Ectodermal cell (in vitro differentiated cells): ENCODE results near the gene ARHGAP18.

ENCODE experiments used
- H3K27ac ChIP-seq: 2 replicates; pipeline ENCODE4 v1.7.0; 2013; ENCODE audit warnings: mild to moderate bottlenecking, low read depth, low read length; ENCODE audit not compliant: insufficient read depth, poor library complexity, severe bottlenecking
- H3K27me3 ChIP-seq: 2 replicates; pipeline ENCODE4 v1.7.0; 2013; ENCODE audit warnings: mild to moderate bottlenecking, low read length; ENCODE audit not compliant: insufficient read depth, control insufficient read depth, poor library complexity, severe bottlenecking
- H3K36me3 ChIP-seq: one replicate; pipeline ENCODE4 v1.7.0; 2013; ENCODE audit warnings: low read length; ENCODE audit not compliant: control insufficient read depth, insufficient read depth
- H3K4me1 ChIP-seq: one replicate; pipeline ENCODE4 v1.7.0; 2013; ENCODE audit warnings: low read length; ENCODE audit not compliant: control insufficient read depth, insufficient read depth
- H3K4me3 ChIP-seq: 2 replicates; pipeline ENCODE4 v1.7.0; 2013; ENCODE audit warnings: low read depth, low read length, control low read depth; ENCODE audit not compliant: insufficient read depth
- H3K9me3 ChIP-seq: 2 replicates; pipeline ENCODE4 v1.7.0; 2013; ENCODE audit warnings: mild to moderate bottlenecking, low read length, moderate library complexity; ENCODE audit not compliant: control insufficient read depth
- WGBS, 2 experiments: methylation state at CpG; one replicate each; pipeline ENCODE4 v1.1.7; 2013; ENCODE audit warnings: missing lambda C conversion rate in 2 of 2; 5-methylcytosine and 5-hydroxymethylcytosine counted together

The ARHGAP18 gene

DNA sequence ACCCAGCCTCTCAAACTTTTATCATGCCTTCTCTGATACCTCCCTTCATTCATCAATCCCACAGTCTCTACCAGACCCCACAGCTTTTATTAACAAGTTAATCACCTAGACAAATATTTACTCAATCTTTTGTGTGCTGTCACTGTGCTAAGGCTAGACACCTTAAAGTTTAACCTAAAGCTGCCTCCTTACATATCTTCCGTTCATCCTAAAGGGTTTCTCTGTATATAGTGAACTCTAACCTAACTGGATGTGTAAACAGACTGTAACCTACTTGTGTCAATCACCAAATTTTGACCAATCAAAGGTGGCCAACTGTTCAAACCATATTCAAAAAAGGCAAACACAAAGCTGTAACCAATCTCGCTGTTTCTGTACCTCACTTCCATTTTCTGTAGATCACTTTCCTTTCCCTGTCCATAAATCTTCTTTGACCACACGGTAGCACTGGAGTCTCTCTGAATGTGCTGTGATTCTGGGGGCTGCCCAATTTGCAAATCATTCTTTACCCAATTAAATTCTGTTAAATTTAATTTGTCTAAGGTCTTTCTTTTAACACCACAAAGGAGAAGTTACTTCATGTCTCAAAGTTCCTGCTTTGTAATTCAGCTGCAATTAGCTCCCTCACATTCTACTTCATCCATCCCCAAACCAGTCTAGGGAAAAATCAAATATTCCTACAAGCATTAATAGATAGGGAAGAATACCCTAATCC is 72.5 kb downstream of the ARHGAP18 start:
- Histone ChIP-seq H3K27me3 (no peaks in the 10 kb centered on the region), H3K9me3 (no peaks in the 10 kb centered on the region), H3K27ac (no peak overlapping the region), H3K4me1 (no peaks in the 10 kb centered on the region), H3K36me3 (no peaks in the 10 kb centered on the region), H3K4me3 (no peak overlapping the region)
- WGBS, 2 experiments, result 90 to 99% methylated on average over 3 of the region's 3 CpGs

DNA sequence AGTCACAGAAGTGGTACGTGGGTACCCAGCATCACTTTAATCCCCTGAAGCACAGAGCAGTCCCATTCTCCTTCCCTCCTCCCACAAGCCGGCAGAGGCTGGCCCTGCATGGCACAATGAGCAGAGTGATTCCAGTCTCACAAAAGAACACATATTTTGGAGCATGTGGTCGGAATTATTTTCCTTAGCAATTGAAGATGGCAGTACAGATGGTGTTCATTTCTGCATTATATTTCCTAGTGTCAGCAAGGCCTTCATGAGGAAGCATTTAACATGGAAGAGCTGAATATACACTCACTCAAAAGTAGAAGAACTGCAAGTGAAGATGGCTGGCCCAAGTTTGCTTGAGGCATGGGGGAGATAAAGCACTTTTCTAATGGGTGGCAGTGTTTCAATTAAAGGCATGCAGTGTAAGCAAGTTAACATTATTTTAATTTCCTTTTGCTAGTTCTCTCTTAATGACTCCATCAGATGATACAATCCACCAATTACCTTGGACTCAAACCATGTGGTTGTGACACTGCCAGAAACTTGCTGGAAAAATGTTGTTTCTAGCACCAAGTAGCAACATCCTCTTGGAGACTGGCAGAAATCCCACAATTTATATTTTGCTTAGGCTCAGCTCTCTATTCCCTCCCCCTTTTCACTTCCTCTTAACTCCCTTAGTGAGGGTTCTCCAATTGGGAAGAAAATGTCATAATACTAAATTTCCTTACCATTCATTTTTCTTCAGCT is 74.4 kb downstream of the ARHGAP18 start:
- Histone ChIP-seq H3K9me3 (no peaks in the 10 kb centered on the region), H3K27me3 (no peaks in the 10 kb centered on the region), H3K36me3 (no peaks in the 10 kb centered on the region), H3K4me3 (no peak overlapping the region), H3K4me1 (no peaks in the 10 kb centered on the region), H3K27ac (no peak overlapping the region)
- WGBS, 2 experiments, result 88 to 97% methylated on average over 3 of the region's 3 CpGs

DNA sequence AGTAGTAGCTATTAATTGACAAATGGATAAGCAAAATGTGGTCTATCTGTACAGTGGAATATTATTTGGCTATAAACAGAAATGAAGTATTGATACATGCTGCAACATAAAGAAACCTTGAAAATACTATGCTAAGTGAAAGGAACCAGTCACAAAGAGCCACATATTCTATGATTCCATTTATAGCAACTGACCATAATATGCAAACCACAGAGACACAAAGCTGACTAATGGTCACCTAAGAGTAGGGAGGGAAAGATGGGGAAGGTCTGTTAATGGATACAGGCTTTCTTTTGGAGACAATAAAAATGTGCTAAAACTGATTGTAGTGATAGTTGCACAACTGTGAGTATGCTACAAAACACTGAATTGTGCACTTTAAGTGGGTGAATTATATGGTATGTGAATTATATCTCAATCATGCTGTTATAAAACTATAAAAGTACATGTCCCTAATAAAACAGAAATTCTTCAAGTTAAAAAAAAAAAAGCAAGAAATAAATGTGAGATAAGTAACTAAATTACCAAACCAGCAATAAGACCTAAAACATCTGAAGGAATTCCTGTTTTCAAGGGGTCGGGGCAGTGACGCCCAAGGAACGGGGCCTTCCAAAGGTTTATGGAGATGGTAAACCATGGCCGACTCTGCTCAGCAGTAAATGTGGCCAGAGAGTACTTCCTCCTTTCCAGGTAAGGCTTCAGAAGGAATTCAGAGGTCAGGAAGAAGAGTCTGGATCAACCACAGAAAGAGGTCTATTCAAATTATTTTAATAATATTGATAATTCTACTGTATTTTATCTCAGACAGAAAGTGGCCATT is 75.4 kb downstream of the ARHGAP18 start:
- no peaks in the 10 kb centered on the region for H3K36me3 ChIP-seq
- WGBS, 2 experiments, result 95 to 97% methylated on average over 4 of the region's 4 CpGs
- H3K4me1 ChIP-seq, result no peaks in the 10 kb centered on the region
- H3K4me3 ChIP-seq, result no peak overlapping the region
- no peak overlapping the region for H3K27ac ChIP-seq
- H3K9me3 ChIP-seq, result no peaks in the 10 kb centered on the region
- H3K27me3 ChIP-seq, result no peaks in the 10 kb centered on the region

DNA sequence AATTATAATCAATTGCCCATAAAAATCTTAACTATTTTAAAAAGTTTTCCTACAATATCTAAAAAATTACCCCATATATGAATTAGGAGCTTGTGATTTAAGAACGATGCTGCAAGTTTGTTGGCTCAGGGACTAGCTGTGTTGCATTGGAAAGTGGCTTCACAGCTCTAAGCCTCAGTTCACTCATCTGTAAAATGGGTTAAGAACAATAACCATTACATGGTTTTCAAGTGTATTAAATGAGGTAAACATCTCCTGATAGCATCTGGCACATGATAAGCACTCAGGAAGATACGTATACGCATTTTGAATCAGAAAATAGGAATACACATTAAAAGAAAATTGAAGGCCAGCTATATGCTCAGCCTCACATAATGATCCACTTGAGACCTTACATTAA is 76.4 kb downstream of the ARHGAP18 start:
- Histone ChIP-seq H3K4me1 (no peaks in the 10 kb centered on the region), H3K27me3 (no peaks in the 10 kb centered on the region), H3K27ac (no peak overlapping the region), H3K36me3 (no peaks in the 10 kb centered on the region), H3K4me3 (no peak overlapping the region), H3K9me3 (no peaks in the 10 kb centered on the region)
- WGBS, 2 experiments, result 90 to 98% methylated on average over 2 to 3 of the region's 3 CpGs

DNA sequence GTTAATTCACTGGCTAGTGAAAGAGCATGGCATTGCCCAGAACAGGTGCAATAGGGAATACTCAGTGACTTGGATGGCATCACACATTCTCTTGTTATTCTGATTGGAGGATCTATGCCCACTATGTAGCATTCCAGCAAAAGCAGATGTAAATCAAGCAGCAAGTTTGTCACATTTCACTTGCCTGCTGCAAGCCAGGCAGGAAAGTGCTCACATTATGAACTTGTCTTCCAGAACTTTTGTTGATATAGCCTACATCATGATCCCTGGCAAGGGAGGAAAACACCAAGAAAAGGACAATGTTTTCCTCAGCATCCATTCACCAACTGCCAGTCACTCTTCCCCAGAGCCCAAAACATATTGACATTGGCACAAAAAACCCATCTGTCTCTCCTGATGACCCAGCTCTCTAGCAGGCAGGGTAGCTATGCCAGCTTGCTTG is 77.8 kb downstream of the ARHGAP18 start:
- Histone ChIP-seq H3K27ac (no peak overlapping the region), H3K9me3 (no peaks in the 10 kb centered on the region), H3K27me3 (no peaks in the 10 kb centered on the region), H3K4me3 (no peak overlapping the region), H3K36me3 (no peaks in the 10 kb centered on the region), H3K4me1 (no peaks in the 10 kb centered on the region)

DNA sequence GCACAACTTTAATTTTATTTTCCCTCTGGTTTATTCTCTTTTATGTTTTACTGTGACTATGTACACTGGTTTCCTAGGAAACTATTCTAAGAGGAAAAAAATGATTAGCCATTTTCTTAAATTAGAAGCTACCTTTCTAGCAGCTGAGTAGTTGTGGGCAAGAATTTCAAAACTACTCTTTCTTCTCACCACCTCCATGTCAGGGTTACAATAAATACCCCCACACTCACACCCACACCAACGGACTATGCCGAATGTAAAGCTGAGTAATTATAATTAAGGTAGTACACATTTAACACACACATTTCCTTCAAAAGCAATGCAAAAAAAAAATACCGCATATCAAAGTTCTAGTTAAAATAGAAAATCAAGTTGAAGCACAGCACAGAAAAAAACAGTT is 78.9 kb downstream of the ARHGAP18 start:
- WGBS, 2 experiments, result 95% methylated on average over 3 of the region's 3 CpGs; no CpG with 5 or more reads in 1 of the 2 experiments
- Histone ChIP-seq H3K36me3 (no peaks in the 10 kb centered on the region), H3K27me3 (no peaks in the 10 kb centered on the region), H3K4me3 (no peak overlapping the region), H3K9me3 (no peaks in the 10 kb centered on the region), H3K4me1 (no peaks in the 10 kb centered on the region), H3K27ac (no peak overlapping the region)

DNA sequence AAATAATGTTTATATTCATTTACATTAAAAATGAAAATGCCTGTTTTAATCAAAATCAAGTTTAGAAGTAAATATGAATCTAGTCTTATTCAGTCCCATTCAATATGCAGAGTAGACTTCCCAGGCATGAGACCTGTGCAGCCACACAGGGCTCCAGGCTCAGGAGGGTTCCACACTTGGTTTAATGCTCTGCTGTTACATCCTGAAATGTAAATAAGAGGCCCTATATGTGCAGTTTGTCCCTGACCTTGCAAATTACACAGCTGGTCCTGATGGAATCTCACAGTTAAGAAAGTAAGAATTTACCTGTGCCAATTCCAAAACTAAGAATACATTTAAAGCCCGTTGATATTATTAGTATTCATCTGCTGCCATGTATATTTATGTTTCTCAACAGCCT is 79.4 kb downstream of the ARHGAP18 start:
- Histone ChIP-seq H3K27ac (no peak overlapping the region), H3K36me3 (no peaks in the 10 kb centered on the region), H3K27me3 (no peaks in the 10 kb centered on the region), H3K9me3 (no peaks in the 10 kb centered on the region), H3K4me3 (no peak overlapping the region), H3K4me1 (no peaks in the 10 kb centered on the region)
- WGBS, 2 experiments, result 100% methylated on average over 1 of the region's 1 CpG; no CpG with 5 or more reads in 1 of the 2 experiments

DNA sequence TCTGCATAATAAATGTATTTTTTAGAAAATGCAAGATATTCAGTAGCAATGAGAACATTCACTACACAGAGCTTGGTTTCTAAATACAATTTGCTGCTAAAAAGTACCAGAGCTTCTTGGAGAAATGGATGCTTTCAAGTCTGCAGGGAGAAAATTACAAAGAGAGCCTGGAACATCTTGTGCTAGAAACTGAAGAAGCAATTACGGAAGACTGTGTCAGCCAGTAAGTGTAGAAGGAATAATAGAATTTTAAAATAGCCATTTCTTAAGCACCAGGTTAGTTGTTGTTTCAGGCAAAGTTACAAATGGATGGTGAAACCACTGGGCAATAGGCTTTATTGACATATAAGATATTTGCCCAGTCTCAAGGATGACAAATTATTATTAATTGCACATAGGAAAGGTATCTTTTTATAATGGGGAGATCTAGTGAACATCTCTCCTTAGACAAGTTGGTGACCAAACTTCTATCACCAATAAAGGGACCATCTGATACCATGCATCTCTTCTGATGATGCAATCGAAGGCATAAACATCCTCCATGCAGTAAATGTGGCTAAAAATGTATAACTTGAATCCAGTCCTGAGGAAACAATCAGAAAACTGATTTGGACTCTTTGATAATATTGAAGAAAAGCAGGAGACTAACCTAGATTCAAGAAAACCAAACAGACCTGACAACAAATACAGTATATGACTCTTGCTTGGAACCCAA is 81.7 kb downstream of the ARHGAP18 start:
- Histone ChIP-seq H3K27me3 (no peaks in the 10 kb centered on the region), H3K9me3 (no peaks in the 10 kb centered on the region), H3K4me3 (no peak overlapping the region), H3K27ac (no peak overlapping the region), H3K36me3 (no peaks in the 10 kb centered on the region), H3K4me1 (no peaks in the 10 kb centered on the region)
- 91 to 97% methylated on average over 2 of the region's 2 CpGs for WGBS, 2 experiments

DNA sequence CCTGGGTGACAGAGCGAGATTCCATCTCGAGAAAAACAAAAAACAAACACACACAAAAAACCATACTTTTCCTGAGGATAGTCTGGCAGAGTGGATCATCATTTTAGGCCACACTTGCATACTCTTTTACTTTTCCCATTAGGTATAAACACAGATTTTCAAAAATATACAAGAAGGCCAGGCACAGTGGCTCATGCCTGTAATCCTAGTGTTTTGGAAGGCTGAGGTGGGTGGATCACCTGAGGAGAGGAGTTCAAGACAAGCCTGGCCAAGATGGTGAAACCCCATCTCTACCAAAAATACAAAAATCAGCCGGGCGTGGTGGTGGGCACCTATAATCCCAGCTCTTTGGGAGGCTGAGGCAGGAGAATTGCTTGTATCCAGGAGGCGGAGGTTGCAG is 85.5 kb downstream of the ARHGAP18 start:
- no peaks in the 10 kb centered on the region for H3K9me3 ChIP-seq
- H3K27me3 ChIP-seq, result no peaks in the 10 kb centered on the region
- H3K4me1 ChIP-seq, result no peaks in the 10 kb centered on the region
- WGBS, 2 experiments, result 90 to 94% methylated on average over 4 to 5 of the region's 5 CpGs
- no peak overlapping the region for H3K27ac ChIP-seq
- no peaks in the 10 kb centered on the region for H3K36me3 ChIP-seq
- H3K4me3 ChIP-seq, result no peak overlapping the region
